H1 (cell line): ENCODE results near the gene KLF6. TPM values are rescaled to one million over a fixed set of nuclear protein-coding genes. Genes with fewer than 3 reads are reported as not detected.

Experiments used
- CTCF ChIA-PET: fragments of 300-600 bp; sonication (Branson Sonifier 250); formaldehyde crosslinking; loops from one replicate; lab custom pipeline; 2021; ENCODE audit not compliant: partially characterized antibody; lab: Charles Lee
- POLR2A ChIA-PET: fragments of 300-600 bp; sonication (Branson Sonifier 250); formaldehyde crosslinking; loops from one replicate; lab custom pipeline; 2021; ENCODE audit warnings: inconsistent platforms; ENCODE audit not compliant: partially characterized antibody; lab: Charles Lee
- DNase-seq, 2 experiments: peaks; one replicate each; pipeline versions ENCODE4 v3.0.0 to v3.0.0-alpha.2; 2010 to 2022; ENCODE audit warnings: low spot score in 2 of 2, low read depth in 1 of 2, mixed read lengths in 1 of 2
- FAIRE-seq: peaks from 2 replicates; lab custom pipeline; 2011; peaks lifted over from hg19 to GRCh38; lab: Jason Lieb, UNC
- H2AFZ ChIP-seq: 2 replicates; pipeline ENCODE4 v1.8.1; 2012; ENCODE audit warnings: low read length, inconsistent platforms
- H2AK5ac ChIP-seq: 2 replicates; pipeline ENCODE4 v1.6.1; 2013; ENCODE audit warnings: low read depth, low read length
- H2BK120ac ChIP-seq: replicated peaks from 2 replicates; pipeline ENCODE3; 2013; ENCODE audit warnings: low read depth, low read length, inconsistent platforms
- H2BK12ac ChIP-seq: 2 replicates; pipeline ENCODE4 v1.6.1; 2013; ENCODE audit warnings: low read depth, low read length
- H2BK15ac ChIP-seq: 2 replicates; pipeline ENCODE4 v1.6.1; 2013; ENCODE audit warnings: low read length
- H2BK20ac ChIP-seq: 2 replicates; pipeline ENCODE4 v1.6.1; 2013; ENCODE audit warnings: low read length
- H2BK5ac ChIP-seq: 2 replicates; pipeline ENCODE4 v1.6.1; 2013; ENCODE audit warnings: low read depth, low read length
- H3K14ac ChIP-seq: 2 replicates; pipeline ENCODE4 v1.6.1; 2013; ENCODE audit warnings: inconsistent platforms; ENCODE audit not compliant: insufficient read length
- H3K18ac ChIP-seq: 2 replicates; pipeline ENCODE4 v1.6.1; 2013; ENCODE audit warnings: low read length; ENCODE audit errors: extremely low read depth
- H3K23ac ChIP-seq: 2 replicates; pipeline ENCODE4 v1.6.1; 2013; ENCODE audit warnings: inconsistent platforms; ENCODE audit not compliant: insufficient read length
- H3K23me2 ChIP-seq: 2 replicates; pipeline ENCODE4 v1.6.1; 2013; ENCODE audit warnings: low read depth, low read length
- H3K27ac ChIP-seq: 2 replicates; pipeline ENCODE4 v1.6.1; 2011; ENCODE audit warnings: low read depth, low read length, inconsistent platforms
- H3K27me3 ChIP-seq, 4 experiments: replicated peaks in 1 of 4; 1 replicate in 1 of 4; 2 replicates in 3 of 4; pipeline versions ENCODE4 v1.6.1 to v1.8.1; 2011 to 2013; ENCODE audit warnings: low read length in 3 of 4, mild to moderate bottlenecking in 3 of 4, inconsistent platforms in 2 of 4, mixed read lengths in 2 of 4, moderate library complexity in 1 of 4; ENCODE audit not compliant: control insufficient read depth in 3 of 4, insufficient read depth in 3 of 4; ENCODE audit errors: extremely low read depth in 1 of 4
- H3K36me3 ChIP-seq, 4 experiments: 2 replicates each; pipeline versions ENCODE4 v1.6.1 to v1.8.1; 2011 to 2013; ENCODE audit warnings: mild to moderate bottlenecking in 4 of 4, low read length in 3 of 4, moderate library complexity in 2 of 4, control low read depth in 1 of 4, inconsistent platforms in 1 of 4; ENCODE audit not compliant: insufficient read depth in 4 of 4, control insufficient read depth in 2 of 4
- H3K4ac ChIP-seq: replicated peaks from 2 replicates; pipeline ENCODE3; 2013; ENCODE audit warnings: low read length, low read depth, mixed read lengths, inconsistent platforms; ENCODE audit not compliant: insufficient read length
- H3K4me1 ChIP-seq, 4 experiments: replicated peaks in 1 of 4; 1 replicate in 1 of 4; 2 replicates in 3 of 4; pipeline versions ENCODE4 v1.6.1 to v1.8.1; 2011 to 2013; ENCODE audit warnings: low read length in 3 of 4, inconsistent platforms in 2 of 4, mixed read lengths in 1 of 4; ENCODE audit not compliant: insufficient read depth in 4 of 4, control insufficient read depth in 3 of 4
- H3K4me2 ChIP-seq, 2 experiments: 2 replicates each; pipeline versions ENCODE4 v1.6.1 to v1.8.1; 2011 to 2013; ENCODE audit warnings: low read depth in 2 of 2, low read length in 2 of 2, control low read depth in 1 of 2, inconsistent platforms in 1 of 2, mild to moderate bottlenecking in 1 of 2; ENCODE audit not compliant: insufficient read depth in 1 of 2
- H3K4me3 ChIP-seq, 4 experiments: fragments of 200-600, 300-600 bp in 1 of 4; sonication (generic), shearing (Covaris generic), sonication (Bioruptor Twin) in 1 of 4; 2 replicates each; pipeline versions ENCODE4 v1.5.1 to v1.8.1; 2011 to 2016; ENCODE audit warnings: low read length in 4 of 4, low read depth in 3 of 4, control low read depth in 2 of 4, inconsistent platforms in 2 of 4, mild to moderate bottlenecking in 2 of 4, mixed read lengths in 1 of 4, moderate library complexity in 1 of 4; ENCODE audit not compliant: insufficient read depth in 2 of 4; ENCODE audit errors: extremely low read depth in 1 of 4
- H3K56ac ChIP-seq: replicated peaks from 2 replicates; pipeline ENCODE3; 2013; ENCODE audit warnings: low read depth, mild to moderate bottlenecking, mixed read lengths, low read length, inconsistent platforms; ENCODE audit not compliant: insufficient read length
- H3K79me1 ChIP-seq: 2 replicates; pipeline ENCODE4 v1.6.1; 2013; ENCODE audit warnings: low read depth, low read length, control low read depth
- H3K79me2 ChIP-seq, 2 experiments: 2 replicates each; pipeline versions ENCODE4 v1.6.1 to v1.8.1; 2012 to 2013; ENCODE audit warnings: low read length in 2 of 2, mild to moderate bottlenecking in 2 of 2, inconsistent platforms in 1 of 2; ENCODE audit not compliant: insufficient read depth in 2 of 2, control insufficient read depth in 1 of 2
- H3K9ac ChIP-seq, 4 experiments: replicated peaks in 1 of 4; 1 replicate in 1 of 4; 2 replicates in 3 of 4; pipeline versions ENCODE4 v1.6.1 to v1.8.1; 2011 to 2013; ENCODE audit warnings: low read depth in 3 of 4, low read length in 3 of 4, control low read depth in 2 of 4, mild to moderate bottlenecking in 2 of 4, moderate library complexity in 2 of 4, inconsistent platforms in 1 of 4; ENCODE audit errors: extremely low read depth in 1 of 4
- H3K9me3 ChIP-seq, 2 experiments: 2 replicates each; pipeline versions ENCODE4 v1.6.1 to v1.8.1; 2012 to 2013; ENCODE audit warnings: mild to moderate bottlenecking in 2 of 2, moderate library complexity in 2 of 2, control low read depth in 1 of 2, inconsistent platforms in 1 of 2, low read depth in 1 of 2, low read length in 1 of 2, mixed read lengths in 1 of 2; ENCODE audit not compliant: insufficient read depth in 2 of 2
- H4K20me1 ChIP-seq, 2 experiments: replicated peaks in 1 of 2; 2 replicates each; pipeline versions ENCODE3 to v1.8.1; 2011 to 2013; ENCODE audit warnings: inconsistent platforms in 2 of 2, low read length in 2 of 2, mild to moderate bottlenecking in 1 of 2; ENCODE audit not compliant: insufficient read depth in 2 of 2, control insufficient read depth in 1 of 2
- H4K5ac ChIP-seq: 2 replicates; pipeline ENCODE4 v1.6.1; 2013; ENCODE audit warnings: low read length, low read depth, mixed read lengths, inconsistent platforms; ENCODE audit not compliant: insufficient read length
- H4K8ac ChIP-seq: 2 replicates; pipeline ENCODE4 v1.8.0; 2013; ENCODE audit warnings: mild to moderate bottlenecking, moderate library complexity, low read length, inconsistent platforms; ENCODE audit not compliant: insufficient read depth; ENCODE audit errors: extremely low read depth
- H4K91ac ChIP-seq: replicated peaks from 2 replicates; pipeline ENCODE3; 2013; ENCODE audit warnings: low read length, mixed read lengths, inconsistent platforms; ENCODE audit not compliant: insufficient read length
- ATF3 ChIP-seq: IDR thresholded peaks from 2 replicates; pipeline ENCODE4 v1.6.1; 2011; ENCODE audit warnings: low read depth, mild to moderate bottlenecking, low read length; ENCODE audit not compliant: insufficient read depth
- BCL11A ChIP-seq, 2 experiments: IDR thresholded peaks; one replicate each; pipeline ENCODE4 v1.6.1; 2011; ENCODE audit warnings: low read depth in 2 of 2, low read length in 2 of 2, mild to moderate bottlenecking in 2 of 2
- BRCA1 ChIP-seq: IDR thresholded peaks from 2 replicates; pipeline ENCODE4 v1.6.1; 2012; ENCODE audit warnings: low read depth, low read length, improper control_type of control experiment
- CHD1 ChIP-seq: IDR thresholded peaks from 2 replicates; pipeline ENCODE4 v1.6.1; 2012; ENCODE audit warnings: low read depth, low read length, improper control_type of control experiment
- CHD2 ChIP-seq: IDR thresholded peaks from 2 replicates; pipeline ENCODE4 v1.6.1; 2012; ENCODE audit warnings: low read length, improper control_type of control experiment
- GABPA ChIP-seq: IDR thresholded peaks from 2 replicates; pipeline ENCODE4 v1.6.1; 2011; ENCODE audit warnings: mild to moderate bottlenecking, low read length, moderate library complexity, borderline replicate concordance; ENCODE audit not compliant: insufficient read depth
- HDAC2 ChIP-seq, 2 experiments: fragments of 300-600 bp in 1 of 2; sonication (generic) in 1 of 2; IDR thresholded peaks; 2 replicates each; pipeline ENCODE4 v1.6.1; 2011 to 2012; ENCODE audit warnings: low read depth in 2 of 2, low read length in 2 of 2, mild to moderate bottlenecking in 2 of 2, moderate library complexity in 2 of 2, borderline replicate concordance in 1 of 2, inconsistent platforms in 1 of 2
- HDAC6 ChIP-seq: IDR thresholded peaks from one replicate; pipeline ENCODE4 v1.7.1; 2012; ENCODE audit warnings: low read depth, mild to moderate bottlenecking, inconsistent platforms, low read length, moderate library complexity
- POLR2A ChIP-seq, 2 experiments: IDR thresholded peaks; 1 replicate in 1 of 2; 2 replicates in 1 of 2; pipeline ENCODE4 v1.6.1; 2011; ENCODE audit warnings: low read depth in 2 of 2, low read length in 2 of 2, mild to moderate bottlenecking in 2 of 2; ENCODE audit errors: control extremely low read depth in 1 of 2
- RFX5 ChIP-seq: IDR thresholded peaks from 2 replicates; pipeline ENCODE4 v1.6.1; 2011; ENCODE audit warnings: low read depth, low read length, improper control_type of control experiment, borderline replicate concordance
- SAP30 ChIP-seq: fragments of 300-600 bp; sonication (generic); IDR thresholded peaks from 2 replicates; pipeline ENCODE4 v1.7.1; 2012; ENCODE audit warnings: low read length, moderate library complexity, mild to moderate bottlenecking, inconsistent platforms; ENCODE audit not compliant: insufficient read depth, insufficient replicate concordance
- SRF ChIP-seq: IDR thresholded peaks from 2 replicates; pipeline ENCODE4 v1.6.1; 2011; ENCODE audit warnings: mild to moderate bottlenecking, low read depth, low read length, moderate library complexity
- SUZ12 ChIP-seq: fragments of 200-600 bp; sonication (generic); IDR thresholded peaks from 2 replicates; pipeline ENCODE4 v1.6.1; 2012; ENCODE audit warnings: mild to moderate bottlenecking, inconsistent platforms, low read length, moderate library complexity, mixed read lengths
- YY1 ChIP-seq: IDR thresholded peaks from 2 replicates; pipeline ENCODE4 v1.6.1; 2011; ENCODE audit warnings: low read depth, mild to moderate bottlenecking, low read length
- WGBS, 2 experiments: shearing (Covaris generic) in 1 of 2; methylation state at CpG; one replicate each; pipeline versions ENCODE4 v1.1.6 to v1.1.7; 2013 to 2015; ENCODE audit warnings: low lambda C conversion rate in 2 of 2, mixed read lengths in 2 of 2, inconsistent platforms in 1 of 2, low coverage in 1 of 2, missing lambda C conversion rate in 1 of 2; ENCODE audit not compliant: insufficient replicate concordance in 2 of 2, insufficient coverage in 1 of 2, insufficient read length in 1 of 2; ENCODE audit errors: extremely low coverage in 1 of 2, missing lambda C conversion rate in 1 of 2; 5-methylcytosine and 5-hydroxymethylcytosine counted together
- polyA plus RNA-seq, 7 experiments: library from polyadenylated mRNA; depleted of rRNA in 3 of 7; stranded (reverse) in 5 of 7; unstranded in 2 of 7; fragments of >200 nt in 5 of 7; fragments of 200-250 nt in 2 of 7; gene quantifications; 1 replicate in 5 of 7; 2 replicates in 1 of 7; 4 replicates in 1 of 7; pipeline versions ENCODE4 v1.2.1 to v1.2.3, GENCODE V29; 2011 to 2013; ENCODE audit warnings: missing spikeins in 2 of 7, mixed read lengths in 2 of 7
- total RNA-seq: library from RNA; stranded (reverse); fragmentation: NEBNext Ultra II Directional; extraction: Animal tissue kit (Norgen Biotek cat#: 25700); gene quantifications from 2 replicates; pipeline ENCODE4 v1.2.1, GENCODE V29; 2021

The KLF6 gene
- total and polyA plus RNA-seq, 2 of the 8 experiments (the other 6 are each of a cell fraction or from before 2014, with no cell fraction given) = 5.7 to 19.5 TPM

DNA sequence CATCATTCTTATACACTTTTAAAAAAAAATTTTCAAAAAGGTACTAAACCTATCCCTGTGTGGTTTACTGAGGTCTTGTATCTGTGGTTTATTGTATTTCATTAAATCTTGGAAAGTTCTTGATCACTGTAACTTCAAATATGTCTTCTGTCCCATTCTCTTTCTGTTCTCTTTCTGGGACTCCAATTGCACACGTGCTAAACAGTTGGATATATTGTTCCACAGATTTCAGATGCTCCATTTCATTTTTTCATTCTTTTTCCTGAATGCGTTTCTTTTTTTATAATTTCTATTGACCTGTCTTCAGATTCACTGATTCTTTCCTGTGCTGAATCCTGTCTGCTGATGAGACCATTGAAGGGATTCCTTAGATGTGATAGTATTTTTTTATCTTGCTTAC lies 4.6 kb upstream of the KLF6 start:
- no peak overlapping the region for H2BK120ac ChIP-seq
- POLR2A ChIA-PET = no interaction called here
- TF ChIP-seq CHD2 = no peak
- TF ChIP-seq SRF = no peak
- TF ChIP-seq HDAC2 (IDR thresholded peaks at IDR 0.05; ENCODE audit: borderline replicate concordance in 1 of 2, low read depth in 2 of 2, low read length in 2 of 2) = no peak
- no peak for TF ChIP-seq HDAC6
- TF ChIP-seq POLR2A (IDR thresholded peaks at IDR 0.05; ENCODE audit: control extremely low read depth in 1 of 2, low read depth in 2 of 2, low read length in 2 of 2) = no peak
- TF ChIP-seq SAP30 = no peak
- TF ChIP-seq ATF3 = no peak
- no peak for TF ChIP-seq SUZ12
- TF ChIP-seq RFX5 = no peak
- TF ChIP-seq BCL11A (IDR thresholded peaks at IDR 0.05; ENCODE audit: low read depth in 2 of 2, low read length in 2 of 2) = no peak
- no peak for TF ChIP-seq BRCA1
- no peak for TF ChIP-seq CHD1
- no peak for TF ChIP-seq GABPA
- TF ChIP-seq YY1 = no peak

More for the DNA sequence above, 4.6 kb upstream of the KLF6 start:
- Histone ChIP-seq H2AK5ac (no peak overlapping the region), H3K79me1 (no peaks in the 10 kb centered on the region), H3K9ac (no peak overlapping the region), H3K27me3 (no peaks in the 10 kb centered on the region), H3K56ac (no peak overlapping the region), H3K4me1 (peaks cover 3 to 13% (median 6%) of the 10 kb centered on the region in 4 experiments; a peak in 5 of 7 replicates), H3K4me3 (no peak overlapping the region), H3K4me2 (no peak overlapping the region), H4K91ac (no peak overlapping the region), H3K14ac (no peak overlapping the region), H3K4ac (no peak overlapping the region), H2BK12ac (no peak overlapping the region), H2AFZ (no peak overlapping the region), H3K27ac (no peak overlapping the region), H2BK5ac (no peak overlapping the region), H3K23me2 (peaks cover 6% of the 10 kb centered on the region), H3K23ac (no peak overlapping the region), H4K20me1 (no peaks in the 10 kb centered on the region), H2BK15ac (no peak overlapping the region), H3K79me2 (0 out of 4 replicates have a peak, but pooled peaks cover 0 to under 1% of the 10 kb centered on the region in 2 experiments), H4K5ac (no peak overlapping the region), H3K36me3 (no peaks in the 10 kb centered on the region), H3K9me3 (peaks cover 2 to 3% of the 10 kb centered on the region in 2 experiments; a peak in 2 of 4 replicates), H3K18ac (no peak overlapping the region), H2BK20ac (no peak overlapping the region), H4K8ac (no peak overlapping the region)
- CTCF ChIA-PET = interaction anchor here (0.5 kb wide), 1 partner anchor 69 kb away, joined by 4 read pairs; no protein-coding TSS in a partner anchor
- FAIRE-seq (no peak), DNase-seq (no peak)
- 87% methylated on average over 2 of the region's 2 CpGs; no CpG with 5 or more reads in 1 of the 2 experiments for WGBS, 2 experiments
